ENCODE results near the gene TECTB. TPM values are rescaled to one million over a fixed set of nuclear protein-coding genes. Genes with fewer than 3 reads are reported as not detected.

The TECTB gene
- not detected in 2 replicates for total RNA-seq (2011; cell fraction: chromatin; rRNA removed; ENCODE audit: low replicate concordance)
- total RNA-seq (2011; cell fraction: nucleolus; rRNA removed): not detected in 2 replicates
- total RNA-seq (2011; cell fraction: nucleoplasm; rRNA removed): not detected in 2 replicates
- total RNA-seq (2014; rRNA removed) (not detected in 2 replicates), total RNA-seq (2014; rRNA removed; fragmentation: Illumina TruSeq; extraction: Trizol) (not detected in 2 replicates), total RNA-seq (2015; rRNA removed; fragmentation: Illumina TruSeq; extraction: Trizol) (not detected in 2 replicates), total RNA-seq (2021) (not detected in 2 replicates), polyA plus RNA-seq (2011; rRNA removed) (not detected in 2 replicates), polyA plus RNA-seq (2014; fragmentation: Illumina TruSeq; extraction: Trizol) (not detected in 2 replicates), polyA plus RNA-seq (2014; fragmentation: Nextera tagmentation; extraction: Ambion mirVana) (not detected), polyA plus RNA-seq (2014; rRNA removed) (not detected in 2 replicates), polyA minus RNA-seq (2011; rRNA and poly(A)+ RNA removed) (not detected in 2 replicates), Bru-seq, nascent RNA (not detected), BruChase-seq, experiment 1, labeled RNA remaining after a 2-hour chase (not detected), BruChase-seq, experiment 2, labeled RNA remaining after a 6-hour chase (not detected)
- polyA plus RNA-seq (2011; cell fraction: cytosol; rRNA removed): not detected in 2 replicates
- polyA plus RNA-seq (2011; cell fraction: nucleus; rRNA removed): not detected in 2 replicates
- not detected in 2 replicates for polyA plus RNA-seq (2012)
- not detected in 2 replicates for polyA minus RNA-seq (2011; cell fraction: cytosol; rRNA and poly(A)+ RNA removed)
- not detected in 2 replicates for polyA minus RNA-seq (2011; cell fraction: nucleus; rRNA and poly(A)+ RNA removed)
- long read RNA-seq, experiment 1: 0 reads
- long read RNA-seq, experiment 2: 0 reads
- long read RNA-seq, experiment 3: 0 reads

DNA sequence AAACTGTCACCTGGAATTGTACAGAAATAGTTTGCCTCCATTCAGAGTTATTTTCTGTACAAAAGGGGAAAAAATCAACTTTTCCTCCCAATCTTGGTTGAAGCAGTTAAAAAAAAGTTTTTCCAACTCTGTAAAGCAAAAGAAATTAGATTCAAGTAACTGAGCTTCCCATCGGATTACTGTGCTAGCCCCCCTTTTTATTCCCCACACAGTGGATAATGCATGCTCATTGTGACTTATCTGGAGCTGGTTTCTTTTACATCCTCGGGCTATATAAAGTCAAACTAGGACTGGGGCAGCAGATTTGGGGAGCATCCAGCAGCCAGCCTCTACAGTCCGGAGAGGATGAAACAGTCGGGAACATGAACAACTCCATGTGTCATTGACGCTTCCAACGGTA is at the start of gene TECTB:
Gene TECTB (plus strand): TSS at position 301 of the 400 bp plus-strand sequence. CDS start 335 bp downstream, outside the sequence.
- intact Hi-C loops (cut with micrococcal nuclease) (no loop called here), in situ Hi-C loops (cut with MboI) (no loop called here)
- Histone ChIP-seq H4K20me1 (replicated peaks; ENCODE audit: control insufficient read depth, insufficient read depth, low read length) (no peaks in the 10 kb centered on the region), H3K4me3 (no peak within 1 kb of the TSS), H3K27ac (ENCODE audit: extremely low read depth, low read depth, low read length) (no peak within 1 kb of the TSS), H3K9me3 (replicated peaks; ENCODE audit: control insufficient read depth, insufficient read depth, low read depth, low read length) (no peaks in the 10 kb centered on the region), H3K9me1 (ENCODE audit: control insufficient read depth, insufficient read depth, low read length) (no peaks in the 10 kb centered on the region), H3K27me3 (ENCODE audit: control insufficient read depth in 2 of 2, insufficient read depth in 2 of 2, low read length in 2 of 2) (peaks cover 0 to 5% of the 10 kb centered on the region in 2 experiments; a peak in 1 of 5 replicates), H3K79me2 (ENCODE audit: control insufficient read depth, insufficient read depth, low read length) (no peaks in the 10 kb centered on the region), H3K36me3 (ENCODE audit: control insufficient read depth, insufficient read depth, low read length) (no peaks in the 10 kb centered on the region), H2AFZ (ENCODE audit: low read depth, low read length) (no peak within 1 kb of the TSS), H3K4me2 (ENCODE audit: insufficient read depth, low read length) (no peak within 1 kb of the TSS), H3K9ac (ENCODE audit: insufficient read depth in 1 of 2, low read depth in 2 of 2, low read length in 2 of 2) (no peak within 1 kb of the TSS), H3K4me1 (replicated peaks in 1 of 2; ENCODE audit: control insufficient read depth in 2 of 2, insufficient read depth in 2 of 2, low read length in 2 of 2) (no peaks in the 10 kb centered on the region)
- TF ChIP-seq HNRNPLL (IDR thresholded peaks at IDR 0.05; ENCODE audit: low read depth, low read length, poor library complexity, severe bottlenecking) (no peak), ZNF445 (CRISPR knock-in tag; IDR thresholded peaks at IDR 0.05; ENCODE audit: low read depth) (no peak), HDAC3 (IDR thresholded peaks at IDR 0.05; ENCODE audit: borderline replicate concordance, partially characterized antibody) (no peak), ZBTB5 (IDR thresholded peaks at IDR 0.05) (no peak), FOXP4 (CRISPR knock-in tag; IDR thresholded peaks at IDR 0.05; ENCODE audit: borderline replicate concordance) (no peak), ZKSCAN3 (CRISPR knock-in tag; IDR thresholded peaks at IDR 0.05) (no peak), ZBTB1 (CRISPR knock-in tag; IDR thresholded peaks at IDR 0.05; ENCODE audit: borderline replicate concordance, low read depth) (no peak)
- TF ChIP-seq, protein P1, sequence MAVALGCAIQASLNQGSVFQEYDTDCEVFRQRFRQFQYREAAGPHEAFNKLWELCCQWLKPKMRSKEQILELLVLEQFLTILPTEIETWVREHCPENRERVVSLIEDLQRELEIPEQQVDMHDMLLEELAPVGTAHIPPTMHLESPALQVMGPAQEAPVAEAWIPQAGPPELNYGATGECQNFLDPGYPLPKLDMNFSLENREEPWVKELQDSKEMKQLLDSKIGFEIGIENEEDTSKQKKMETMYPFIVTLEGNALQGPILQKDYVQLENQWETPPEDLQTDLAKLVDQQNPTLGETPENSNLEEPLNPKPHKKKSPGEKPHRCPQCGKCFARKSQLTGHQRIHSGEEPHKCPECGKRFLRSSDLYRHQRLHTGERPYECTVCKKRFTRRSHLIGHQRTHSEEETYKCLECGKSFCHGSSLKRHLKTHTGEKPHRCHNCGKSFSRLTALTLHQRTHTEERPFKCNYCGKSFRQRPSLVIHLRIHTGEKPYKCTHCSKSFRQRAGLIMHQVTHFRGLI (CRISPR knock-in tag; IDR thresholded peaks at IDR 0.05): no peak
- TF ChIP-seq, protein P2, sequence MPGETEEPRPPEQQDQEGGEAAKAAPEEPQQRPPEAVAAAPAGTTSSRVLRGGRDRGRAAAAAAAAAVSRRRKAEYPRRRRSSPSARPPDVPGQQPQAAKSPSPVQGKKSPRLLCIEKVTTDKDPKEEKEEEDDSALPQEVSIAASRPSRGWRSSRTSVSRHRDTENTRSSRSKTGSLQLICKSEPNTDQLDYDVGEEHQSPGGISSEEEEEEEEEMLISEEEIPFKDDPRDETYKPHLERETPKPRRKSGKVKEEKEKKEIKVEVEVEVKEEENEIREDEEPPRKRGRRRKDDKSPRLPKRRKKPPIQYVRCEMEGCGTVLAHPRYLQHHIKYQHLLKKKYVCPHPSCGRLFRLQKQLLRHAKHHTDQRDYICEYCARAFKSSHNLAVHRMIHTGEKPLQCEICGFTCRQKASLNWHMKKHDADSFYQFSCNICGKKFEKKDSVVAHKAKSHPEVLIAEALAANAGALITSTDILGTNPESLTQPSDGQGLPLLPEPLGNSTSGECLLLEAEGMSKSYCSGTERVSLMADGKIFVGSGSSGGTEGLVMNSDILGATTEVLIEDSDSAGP (CRISPR knock-in tag; IDR thresholded peaks at IDR 0.05): no peak
- ChIA-PET POLR2A (no interaction called here), CTCF (ENCODE audit: low intra/inter-chr PET ratio) (no interaction called here)
- FAIRE-seq: no peak
- no peak for ATAC-seq
- DNase-seq (ENCODE audit: extremely low read depth in 1 of 4, low spot score in 3 of 4): no peak
- 0% methylated on average over 6 of the region's 6 CpGs for WGBS (ENCODE audit: insufficient coverage, low coverage, missing lambda C conversion rate)
- no TSS peak for BruUV-seq (replicated peaks)
